Small intestine (tissue), 16 donors: Measurements from ENCODE around the gene VSIG2. TPM values are rescaled to one million over a fixed set of nuclear protein-coding genes. Genes with fewer than 3 reads are reported as not detected.

Source experiments
- DNase-seq, 2 donors: peaks; one replicate each; pipeline versions ENCODE4 v3.0.0 to v3.0.0-alpha.2; 2013
- FAIRE-seq: peaks from 2 replicates; lab custom pipeline; 2012; peaks lifted over from hg19 to GRCh38; lab: Jason Lieb, UNC
- H3K27ac ChIP-seq, 3 donors: one replicate each; pipeline ENCODE4 v1.5.1; 2013; ENCODE audit warnings: low read length in 2 of 3, mild to moderate bottlenecking in 2 of 3, control low read depth in 1 of 3, inconsistent platforms in 1 of 3, low read depth in 1 of 3, moderate library complexity in 1 of 3
- H3K27me3 ChIP-seq, 3 donors: one replicate each; pipeline ENCODE4 v1.6.1; 2013; ENCODE audit warnings: low read length in 3 of 3, inconsistent platforms in 1 of 3; ENCODE audit not compliant: control insufficient read depth in 3 of 3, insufficient read depth in 3 of 3
- H3K36me3 ChIP-seq, 3 donors: one replicate each; pipeline ENCODE4 v1.6.1; 2013; ENCODE audit warnings: low read length in 3 of 3, inconsistent platforms in 1 of 3, low read depth in 1 of 3, mild to moderate bottlenecking in 1 of 3, moderate library complexity in 1 of 3; ENCODE audit not compliant: control insufficient read depth in 3 of 3, insufficient read depth in 2 of 3
- H3K4me1 ChIP-seq, 3 donors: one replicate each; pipeline ENCODE4 v1.6.1; 2013; ENCODE audit warnings: low read length in 2 of 3, inconsistent platforms in 1 of 3, low read depth in 1 of 3, mild to moderate bottlenecking in 1 of 3, moderate library complexity in 1 of 3; ENCODE audit not compliant: control insufficient read depth in 3 of 3, insufficient read depth in 2 of 3
- H3K4me3 ChIP-seq, 3 donors: one replicate each; pipeline ENCODE4 v1.5.1; 2013; ENCODE audit warnings: low read length in 3 of 3, control low read depth in 1 of 3, inconsistent platforms in 1 of 3, low read depth in 1 of 3, mild to moderate bottlenecking in 1 of 3, moderate library complexity in 1 of 3
- H3K9me3 ChIP-seq, 2 donors: one replicate each; pipeline ENCODE4 v1.6.1; 2013; ENCODE audit warnings: low read depth in 1 of 2, low read length in 1 of 2; ENCODE audit not compliant: control insufficient read depth in 2 of 2, insufficient read depth in 1 of 2
- WGBS, 3 donors: extraction: QIAGEN DNeasy Blood & Tissue Kit; methylation state at CpG; one replicate each; pipeline ENCODE4 v1.1.7; 2013; 5-methylcytosine and 5-hydroxymethylcytosine counted together
- long read RNA-seq, 10 donors: transcript quantifications; one replicate each; lab custom pipeline, GENCODE V29; 2026
- polyA plus RNA-seq, 4 donors: library from polyadenylated mRNA; stranded (reverse) in 3 of 4; unstranded in 1 of 4; fragments of 200-250 nt in 3 of 4; fragments of 120-200 nt in 1 of 4; gene quantifications; one replicate each; pipeline versions ENCODE4 v1.2.1 to v1.2.3, GENCODE V29; 2013
- donor health status: healthy with polysubstance abuse.
- donor health status: control.
- donor health status: control.
- donor health status: Bipolar disorder and iron deficiency.
- donor health status: healthy.

Gene VSIG2, protein sequence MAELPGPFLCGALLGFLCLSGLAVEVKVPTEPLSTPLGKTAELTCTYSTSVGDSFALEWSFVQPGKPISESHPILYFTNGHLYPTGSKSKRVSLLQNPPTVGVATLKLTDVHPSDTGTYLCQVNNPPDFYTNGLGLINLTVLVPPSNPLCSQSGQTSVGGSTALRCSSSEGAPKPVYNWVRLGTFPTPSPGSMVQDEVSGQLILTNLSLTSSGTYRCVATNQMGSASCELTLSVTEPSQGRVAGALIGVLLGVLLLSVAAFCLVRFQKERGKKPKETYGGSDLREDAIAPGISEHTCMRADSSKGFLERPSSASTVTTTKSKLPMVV
- 1 to 10 TPM in 1 of 4 donors, under 1 TPM in 1, not detected in 2; 0.91 to 6.4 TPM for polyA plus RNA-seq
- long read RNA-seq, donor 1, partial matches to known transcripts, result 0 of 3 reads
- long read RNA-seq, donor 1, other reads (novel, unspliced or antisense), result 0 of 3 reads
- long read RNA-seq, donor 2, partial matches to known transcripts, result 0 of 1 reads
- long read RNA-seq, donor 2, other reads (novel, unspliced or antisense), result 0 of 1 reads
- long read RNA-seq, donor 3, partial matches to known transcripts, result 0 of 1 reads
- long read RNA-seq, donor 3, other reads (novel, unspliced or antisense), result 0 of 1 reads
- long read RNA-seq, donor 4, result 0 reads
- long read RNA-seq, donor 5, partial matches to known transcripts, result 0 of 1 reads
- long read RNA-seq, donor 5, other reads (novel, unspliced or antisense), result 0 of 1 reads
- long read RNA-seq, donor 6, partial matches to known transcripts, result 0 of 3 reads
- long read RNA-seq, donor 6, other reads (novel, unspliced or antisense), result 0 of 3 reads
- long read RNA-seq, donor 7, result 0 reads
- long read RNA-seq, donor 8, partial matches to known transcripts, result 0 of 1 reads
- long read RNA-seq, donor 8, other reads (novel, unspliced or antisense), result 0 of 1 reads
- long read RNA-seq, donor 9, partial matches to known transcripts, result 0 of 3 reads
- long read RNA-seq, donor 9, other reads (novel, unspliced or antisense), result 0 of 3 reads
- long read RNA-seq, donor 10, transcript VSIG2-201 (7 exons, 1,148 nt), result major isoform, 14 of 22 reads
- long read RNA-seq, donor 10, partial matches to known transcripts, result 5 of 22 reads
- long read RNA-seq, donor 10, other reads (novel, unspliced or antisense), result 0 of 22 reads

DNA sequence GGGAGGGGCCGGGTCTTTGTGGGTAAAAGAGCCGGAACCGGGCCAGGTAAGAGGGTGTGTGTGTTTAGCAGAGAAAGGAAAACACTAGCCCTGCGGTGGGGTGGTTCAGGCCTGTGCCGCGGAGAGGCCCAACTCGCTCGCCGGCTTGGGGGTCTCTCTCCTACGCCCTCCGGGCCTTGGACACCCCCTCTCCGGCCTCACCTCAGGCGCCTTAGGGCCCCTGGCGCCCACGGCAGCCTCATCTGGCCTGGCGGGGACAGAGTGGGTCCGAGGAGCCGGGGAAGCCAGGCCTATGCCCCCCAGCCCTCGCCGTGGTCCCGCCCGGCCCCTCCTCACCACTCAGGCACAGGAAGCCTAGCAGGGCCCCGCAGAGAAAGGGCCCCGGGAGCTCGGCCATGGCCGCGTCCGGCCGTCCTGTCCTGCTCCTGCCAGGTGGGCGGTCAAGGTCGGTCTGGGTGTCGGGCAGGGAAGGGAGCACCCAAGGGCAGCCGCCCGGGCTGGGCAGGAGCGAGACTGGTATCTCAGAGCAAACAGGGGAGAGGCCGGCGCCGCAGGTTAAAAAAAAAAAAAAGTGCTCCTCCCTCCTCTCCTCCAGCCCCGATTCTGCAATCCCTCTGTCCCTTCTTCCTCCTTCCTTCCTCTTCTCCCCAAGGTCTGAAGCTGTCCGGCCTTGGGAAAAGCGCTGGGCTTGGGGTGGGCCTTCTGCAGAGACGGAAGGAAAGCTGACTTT lies at the start of gene VSIG2:
Gene VSIG2 (minus strand): TSS at position 515 of the 730 bp plus-strand sequence. CDS start 118 bp downstream, at position 397.
- no peak for FAIRE-seq
- Histone ChIP-seq H3K27ac (no peak within 1 kb of the TSS), H3K36me3 (no peaks in the 10 kb centered on the region), H3K9me3 (no peaks in the 10 kb centered on the region), H3K27me3 (peaks cover 0 to 90% (median 2%) of the 10 kb centered on the region in 3 donors), H3K4me3 (peak within 1 kb of the TSS in 2 of 3 donors; percentile 9 to 19), H3K4me1 (peaks cover 0 to 18% (median 0%) of the 10 kb centered on the region in 3 donors)
- 32 to 44% (median 37%) methylated on average over 37 to 42 of the region's 42 CpGs for WGBS, 3 donors
- DNase-seq, result no peak

DNA sequence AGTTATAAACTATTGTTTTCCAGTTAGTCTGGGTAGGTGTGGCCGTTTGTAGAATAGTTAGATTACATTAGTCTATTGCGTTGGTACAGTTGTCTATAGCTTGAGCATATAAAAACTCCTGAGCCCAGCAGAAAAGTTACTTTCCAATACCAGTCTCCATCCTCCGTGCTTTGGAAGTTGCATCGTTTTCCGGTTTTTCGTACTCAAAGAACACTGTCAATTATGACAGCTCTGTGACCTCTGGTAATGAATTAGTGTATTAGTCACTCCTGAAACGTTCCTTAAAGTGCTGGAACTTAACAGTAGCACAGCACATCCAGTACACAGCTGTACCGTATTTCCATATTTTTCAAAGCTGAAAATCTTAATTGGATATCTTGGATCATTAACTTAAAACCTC lies 49.0 kb upstream of the VSIG2 start:
- H3K4me3 ChIP-seq, result peak overlapping the region in 2 of 3 donors; percentile 88 to 99
- 3 to 6% (median 5%) methylated on average over 8 of the region's 8 CpGs for WGBS, 3 donors
- no peak for FAIRE-seq
- peak in 1 of 2 donors; percentile 49 for DNase-seq
- peaks cover 0 to 3% (median 0%) of the 10 kb centered on the region in 3 donors for H3K36me3 ChIP-seq
- peak overlapping the region; percentile 93 to 100 (median 98) for H3K27ac ChIP-seq
- H3K9me3 ChIP-seq, result no peaks in the 10 kb centered on the region
- no peaks in the 10 kb centered on the region for H3K27me3 ChIP-seq
- H3K4me1 ChIP-seq, result peaks cover 0 to 8% (median 6%) of the 10 kb centered on the region in 3 donors

GRCh38 chr11:124800226-124800929 lies 48.3 kb upstream of the VSIG2 start, which contains the start of gene MSANTD2:
TSS of gene MSANTD2 (minus strand) at chr11:124800406. CDS start at chr11:124800380, 26 bp downstream.
- no peaks in the 10 kb centered on the region for H3K36me3 ChIP-seq
- H3K27ac ChIP-seq, result peak within 1 kb of the TSS; percentile 93 to 100 (median 98)
- no peaks in the 10 kb centered on the region for H3K27me3 ChIP-seq
- DNase-seq (peak; percentile 73 to 94), FAIRE-seq (no peak)
- H3K4me1 ChIP-seq, result peaks cover 0 to 8% (median 6%) of the 10 kb centered on the region in 3 donors
- H3K4me3 ChIP-seq, result peak within 1 kb of the TSS; percentile 88 to 99 (median 98)
- H3K9me3 ChIP-seq, result no peaks in the 10 kb centered on the region
- WGBS, 3 donors, result 0% methylated on average over 47 to 62 of the region's 62 CpGs

GRCh38 chr11:124799348-124800225 lies 47.5 kb upstream of the VSIG2 start:
- FAIRE-seq (no peak), DNase-seq (peak; percentile 20 to 67)
- Histone ChIP-seq H3K4me3 (peak overlapping the region; percentile 88 to 99 (median 98)), H3K27ac (peak overlapping the region; percentile 80 to 100 (median 98)), H3K36me3 (no peaks in the 10 kb centered on the region), H3K27me3 (no peaks in the 10 kb centered on the region), H3K9me3 (no peaks in the 10 kb centered on the region), H3K4me1 (peaks cover 0 to 8% (median 6%) of the 10 kb centered on the region in 3 donors)
- WGBS, 3 donors, result 0 to 1% (median 1%) methylated on average over 69 to 83 of the region's 83 CpGs

DNA sequence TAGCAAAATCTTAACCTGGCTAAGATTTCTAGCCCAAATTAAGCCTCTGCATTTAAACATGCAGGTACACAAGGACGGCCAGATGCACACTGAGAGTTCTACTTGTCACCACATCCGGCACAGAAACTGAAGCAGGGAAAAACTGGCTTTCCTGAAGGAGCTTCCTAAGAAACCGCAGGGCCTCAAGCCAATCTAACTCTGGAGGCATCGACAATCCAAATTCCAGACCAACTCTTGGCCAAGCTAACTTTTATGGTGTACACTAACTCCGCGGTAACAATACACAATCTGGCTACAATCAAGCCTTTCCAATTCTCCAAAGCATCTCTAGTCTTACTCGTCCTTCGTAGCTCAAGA lies 46.9 kb upstream of the VSIG2 start:
- Histone ChIP-seq H3K4me1 (peaks cover 0 to 8% (median 6%) of the 10 kb centered on the region in 3 donors), H3K4me3 (peak overlapping the region in 2 of 3 donors; percentile 88 to 99), H3K27me3 (no peaks in the 10 kb centered on the region), H3K27ac (peak overlapping the region in 2 of 3 donors; percentile 69 to 100), H3K9me3 (no peaks in the 10 kb centered on the region), H3K36me3 (no peaks in the 10 kb centered on the region)
- 2 to 5% (median 3%) methylated on average over 8 of the region's 8 CpGs for WGBS, 3 donors
- FAIRE-seq (no peak), DNase-seq (peak; percentile 35 to 58)

- no peak overlapping the region for H3K4me3 ChIP-seq
- DNase-seq (no peak), FAIRE-seq (no peak)
- no peaks in the 10 kb centered on the region for H3K27me3 ChIP-seq
- WGBS, 3 donors, result 88 to 95% (median 93%) methylated on average over 3 of the region's 3 CpGs
- peaks cover 2 to 6% (median 6%) of the 10 kb centered on the region in 3 donors for H3K4me1 ChIP-seq
- no peak overlapping the region for H3K27ac ChIP-seq
- H3K9me3 ChIP-seq, result no peaks in the 10 kb centered on the region
- peaks cover 0 to 2% (median 0%) of the 10 kb centered on the region in 3 donors for H3K36me3 ChIP-seq
Observed at GRCh38 chr11:124796312-124796711, 44.3 kb upstream of the VSIG2 start.
